Breast epithelium (tissue), 4 donors: ENCODE data around the gene FAM110D. TPM values are rescaled to one million over a fixed set of nuclear protein-coding genes. Genes with fewer than 3 reads are reported as not detected.

Experiments
- DNase-seq, 2 donors: peaks; one replicate each; pipeline ENCODE4 v3.0.0-alpha.2; 2019; ENCODE audit warnings: low spot score in 2 of 2
- H3K27ac ChIP-seq, 2 donors: fragments of 200-600 bp; sonication (generic) in 1 of 2; one replicate each; pipeline ENCODE4 v1.5.1; 2016 to 2019; ENCODE audit warnings: mild to moderate bottlenecking in 1 of 2
- H3K27me3 ChIP-seq, 2 donors: fragments of 200-600 bp; sonication (generic) in 1 of 2; one replicate each; pipeline versions ENCODE4 v1.5.1 to v1.6.0; 2017 to 2019; ENCODE audit warnings: control low read depth in 1 of 2, mild to moderate bottlenecking in 1 of 2
- H3K36me3 ChIP-seq: fragments of 200-600 bp; one replicate; pipeline ENCODE4 v1.5.1; 2019
- H3K4me1 ChIP-seq, 2 donors: fragments of 200-600 bp; sonication (generic); one replicate each; pipeline ENCODE4 v1.5.1; 2016 to 2019; ENCODE audit warnings: control low read depth in 1 of 2
- H3K4me3 ChIP-seq, 3 donors: fragments of 200-600 bp; sonication (generic); 1 replicate in 2 of 3; 2 replicates in 1 of 3; pipeline ENCODE4 v1.5.1; 2016 to 2019; ENCODE audit warnings: mild to moderate bottlenecking in 3 of 3, moderate library complexity in 2 of 3
- H3K9me3 ChIP-seq, 2 donors: fragments of 200-600 bp; sonication (generic) in 1 of 2; one replicate each; pipeline ENCODE4 v1.5.1; 2016 to 2019; ENCODE audit warnings: control low read depth in 1 of 2
- CTCF ChIP-seq, 3 donors: fragments of 450-650 bp; IDR thresholded peaks; one replicate each; pipeline ENCODE4 v1.5.1; 2016 to 2017; ENCODE audit warnings: antibody characterized with exemption in 3 of 3, mild to moderate bottlenecking in 3 of 3, moderate library complexity in 3 of 3
- POLR2A ChIP-seq: fragments of 450-650 bp; IDR thresholded peaks from one replicate; pipeline ENCODE4 v1.6.1; 2016; ENCODE audit warnings: antibody characterized with exemption, mild to moderate bottlenecking, moderate library complexity
- POLR2AphosphoS5 ChIP-seq, 3 donors: sonication (generic); formaldehyde crosslinking; IDR thresholded peaks; one replicate each; pipeline ENCODE4 v1.6.1; 2017; ENCODE audit warnings: antibody characterized with exemption in 3 of 3
- intact Hi-C: fragments of 100-400 bp; cut with DNase I; formaldehyde crosslinking; loops from one replicate; pipeline ENCODE4 v1.15.1; 2023; ENCODE audit warnings: low total_unique reads
- total RNA-seq, 3 donors: library from RNA; depleted of rRNA; stranded (reverse); fragments of >200 nt; gene quantifications; one replicate each; pipeline ENCODE4 v1.1.0, GENCODE V29; 2016

FAM110D gene
- total RNA-seq, 3 donors from 2014 or later: 3.4 to 9.1 (median 6.2) TPM

- no peak for DNase-seq
- Histone ChIP-seq H3K4me1 (no peaks in the 10 kb centered on the region), H3K27me3 (peaks cover 4 to 19% of the 10 kb centered on the region in 2 donors), H3K9me3 (no peaks in the 10 kb centered on the region), H3K4me3 (peak overlapping the region; percentile 48 to 68 (median 58)), H3K27ac (no peak overlapping the region), H3K36me3 (no peaks in the 10 kb centered on the region)
- no peak for TF ChIP-seq POLR2A
- no peak for TF ChIP-seq POLR2AphosphoS5 (IDR thresholded peaks at IDR 0.05)
- TF ChIP-seq CTCF (IDR thresholded peaks at IDR 0.05): no peak
- intact Hi-C loops: loop anchor here (10.0 kb wide), 1 partner anchor 74 kb away; the partner anchor contains the start of gene CEP85
Observed at GRCh38 chr1:26160527-26161414, 1.9 kb downstream of the FAM110D start.

- Histone ChIP-seq H3K9me3 (no peaks in the 10 kb centered on the region), H3K36me3 (no peaks in the 10 kb centered on the region), H3K4me1 (no peaks in the 10 kb centered on the region), H3K27ac (peak overlapping the region in 1 of 2 donors; percentile 44), H3K4me3 (peak overlapping the region; percentile 48 to 68 (median 58)), H3K27me3 (peaks cover 4 to 17% of the 10 kb centered on the region in 2 donors)
- DNase-seq: no peak
- TF ChIP-seq POLR2AphosphoS5 (IDR thresholded peaks at IDR 0.05): no peak
- TF ChIP-seq CTCF (IDR thresholded peaks at IDR 0.05): peak in 1 of 3 donors; percentile 19
- intact Hi-C loops: loop anchor here (10.0 kb wide), 1 partner anchor 73 kb away; the partner anchor contains the start of gene CEP85
Observed at GRCh38 chr1:26161415-26162219, 2.7 kb downstream of the FAM110D start.

- DNase-seq: no peak
- Histone ChIP-seq H3K36me3 (no peaks in the 10 kb centered on the region), H3K4me1 (no peaks in the 10 kb centered on the region), H3K4me3 (peak overlapping the region; percentile 48 to 68 (median 58)), H3K27me3 (peaks cover 4 to 10% of the 10 kb centered on the region in 2 donors), H3K9me3 (no peaks in the 10 kb centered on the region), H3K27ac (peak overlapping the region in 1 of 2 donors; percentile 44)
- intact Hi-C loops: loop anchor here (10.0 kb wide), 1 partner anchor 73 kb away; the partner anchor contains the start of gene CEP85
- TF ChIP-seq POLR2AphosphoS5 (IDR thresholded peaks at IDR 0.05): no peak
- TF ChIP-seq POLR2A: no peak
- TF ChIP-seq CTCF (IDR thresholded peaks at IDR 0.05): no peak
Observed at GRCh38 chr1:26162220-26162709, 3.4 kb downstream of the FAM110D start.

- intact Hi-C loops: loop anchor here (10.0 kb wide), 1 partner anchor 71 kb away; the partner anchor contains the start of gene CEP85
- no peak overlapping the region for H3K27ac ChIP-seq
- DNase-seq: no peak
Observed at GRCh38 chr1:26163684-26164035, 4.8 kb downstream of the FAM110D start.

More at GRCh38 chr1:26163684-26164035, 4.8 kb downstream of the FAM110D start:
- Histone ChIP-seq H3K9me3 (no peaks in the 10 kb centered on the region), H3K4me1 (no peaks in the 10 kb centered on the region), H3K27me3 (peaks cover 4 to 5% of the 10 kb centered on the region in 2 donors), H3K4me3 (peak overlapping the region; percentile 36 to 68 (median 51)), H3K36me3 (no peaks in the 10 kb centered on the region)
- TF ChIP-seq POLR2A (no peak), CTCF (IDR thresholded peaks at IDR 0.05) (no peak), POLR2AphosphoS5 (IDR thresholded peaks at IDR 0.05) (no peak)
